Keratinocyte (primary cell): ENCODE results near the gene FLNB.

ENCODE experiments used
- CTCF ChIP-seq, 3 experiments: IDR thresholded peaks in 1 of 3; conservative IDR thresholded peaks in 1 of 3; optimal IDR thresholded peaks in 1 of 3; 2 replicates in 2 of 3; 3 replicates in 1 of 3; pipeline versions ENCODE3 to v1.5.1; 2011; ENCODE audit warnings: low read length in 3 of 3, mild to moderate bottlenecking in 3 of 3, moderate library complexity in 2 of 3, control low read depth in 1 of 3, inconsistent platforms in 1 of 3; ENCODE audit not compliant: insufficient read depth in 2 of 3; ENCODE audit errors: extremely low read depth in 1 of 3
- EZH2 ChIP-seq: IDR thresholded peaks from one replicate; pipeline ENCODE4 v1.6.1; 2012; ENCODE audit warnings: inconsistent platforms, mild to moderate bottlenecking, low read length, moderate library complexity

GRCh38 chr3:58144478-58145325 lies 136.5 kb downstream of the FLNB start:
- TF ChIP-seq CTCF (optimal IDR thresholded peaks at IDR 0.05 in 1 of 3, IDR thresholded peaks at IDR 0.05 in 1 of 3, conservative IDR thresholded peaks at IDR 0.05 in 1 of 3; ENCODE audit: extremely low read depth in 1 of 3, insufficient read depth in 2 of 3, low read length in 3 of 3) (no peak), EZH2 (no peak)
